B cell (primary cell): ENCODE results near the gene HHLA2. TPM values are rescaled to one million over a fixed set of nuclear protein-coding genes. Genes with fewer than 3 reads are reported as not detected.

Source experiments
- ATAC-seq: fragments of 200-7000 bp; cut with Tn5 transposase; one replicate; pipeline ENCODE4 v1.10.0; 2021; ENCODE audit warnings: low read depth, mild to moderate bottlenecking, moderate number of reproducible peaks, moderate library complexity
- CTCF ChIA-PET: fragments of 350-600 bp; sonication (Branson Sonifier 250); formaldehyde crosslinking; loops from one replicate; lab custom pipeline; 2021; ENCODE audit warnings: antibody characterized with exemption, inconsistent platforms; lab: Charles Lee
- POLR2A ChIA-PET: fragments of 350-600 bp; sonication (Branson Sonifier 250); formaldehyde crosslinking; loops from one replicate; lab custom pipeline; 2021; ENCODE audit warnings: antibody characterized with exemption; lab: Charles Lee
- DNase-seq: peaks from one replicate; pipeline ENCODE4 v3.0.0; 2013
- H2AFZ ChIP-seq: 2 replicates; pipeline ENCODE4 v1.6.1; 2012; ENCODE audit warnings: mild to moderate bottlenecking, low read depth, low read length; ENCODE audit not compliant: insufficient read depth, poor library complexity, severe bottlenecking
- H3K27ac ChIP-seq, 2 donors: 1 replicate in 1 of 2; 2 replicates in 1 of 2; pipeline ENCODE4 v1.5.1; 2012 to 2013; ENCODE audit warnings: low read length in 2 of 2, mild to moderate bottlenecking in 2 of 2, moderate library complexity in 1 of 2
- H3K27me3 ChIP-seq, 4 experiments: fragments of 200-600 bp in 1 of 4; sonication (generic) in 1 of 4; replicated peaks in 1 of 4; 1 replicate in 2 of 4; 2 replicates in 2 of 4; pipeline versions ENCODE4 v1.6.1 to v1.7.0; 2013 to 2016; ENCODE audit warnings: low read length in 3 of 4, mild to moderate bottlenecking in 2 of 4, mixed read lengths in 1 of 4, moderate library complexity in 1 of 4; ENCODE audit not compliant: insufficient read depth in 4 of 4, control insufficient read depth in 3 of 4; ENCODE audit errors: control extremely low read depth in 1 of 4
- H3K36me3 ChIP-seq, 2 experiments: replicated peaks in 1 of 2; 1 replicate in 1 of 2; 2 replicates in 1 of 2; pipeline versions ENCODE4 v1.6.1 to v1.7.1; 2013; ENCODE audit warnings: low read length in 1 of 2; ENCODE audit not compliant: insufficient read depth in 2 of 2, control insufficient read depth in 1 of 2; ENCODE audit errors: control extremely low read depth in 1 of 2, extremely low read depth in 1 of 2
- H3K4me1 ChIP-seq, 2 donors: fragments of 200-600 bp in 1 of 2; sonication (generic) in 1 of 2; 1 replicate in 1 of 2; 2 replicates in 1 of 2; pipeline versions ENCODE4 v1.5.1 to v1.6.1; 2013 to 2017; ENCODE audit warnings: low read length in 2 of 2; ENCODE audit not compliant: control insufficient read depth in 2 of 2, insufficient read depth in 2 of 2
- H3K4me2 ChIP-seq: replicated peaks from 2 replicates; pipeline ENCODE3; 2012; ENCODE audit warnings: mild to moderate bottlenecking, low read depth, low read length; ENCODE audit not compliant: poor library complexity, severe bottlenecking
- H3K4me3 ChIP-seq, 5 experiments: fragments of 200-600 bp in 1 of 5; sonication (generic) in 1 of 5; 1 replicate in 3 of 5; 2 replicates in 2 of 5; pipeline versions ENCODE4 v1.5.1 to v1.7.0; 2011 to 2016; ENCODE audit warnings: low read length in 4 of 5, mild to moderate bottlenecking in 4 of 5, low read depth in 2 of 5, control low read depth in 1 of 5, moderate library complexity in 1 of 5; ENCODE audit not compliant: insufficient read depth in 1 of 5; ENCODE audit errors: control extremely low read depth in 1 of 5, extremely low read depth in 1 of 5
- H3K79me2 ChIP-seq: fragments of 200-600 bp; sonication (generic); one replicate; pipeline ENCODE4 v1.6.0; 2016; ENCODE audit warnings: low read length; ENCODE audit not compliant: control insufficient read depth, insufficient read depth
- H3K9ac ChIP-seq: fragments of 200-600 bp; sonication (generic); 2 replicates; pipeline ENCODE4 v1.6.1; 2017; ENCODE audit warnings: mild to moderate bottlenecking, low read length, moderate library complexity
- H3K9me3 ChIP-seq, 3 donors: one replicate each; pipeline versions ENCODE4 v1.6.1 to v1.7.1; 2013; ENCODE audit warnings: low read length in 2 of 3; ENCODE audit not compliant: control insufficient read depth in 2 of 3, insufficient read depth in 1 of 3; ENCODE audit errors: control extremely low read depth in 1 of 3
- H4K20me1 ChIP-seq: 2 replicates; pipeline ENCODE4 v1.6.0; 2012; ENCODE audit warnings: mild to moderate bottlenecking, low read length; ENCODE audit not compliant: insufficient read depth, control insufficient read depth, poor library complexity, severe bottlenecking
- H3K27ac Mint-ChIP-seq: one replicate; pipeline ENCODE4 v1.8.0; 2021; ENCODE audit warnings: mixed read lengths
- H3K27me3 Mint-ChIP-seq: one replicate; pipeline ENCODE4 v1.8.0; 2021; ENCODE audit warnings: mixed read lengths
- H3K4me1 Mint-ChIP-seq: one replicate; pipeline ENCODE4 v1.8.0; 2021; ENCODE audit warnings: mixed read lengths
- H3K4me3 Mint-ChIP-seq: one replicate; pipeline ENCODE4 v1.8.0; 2021; ENCODE audit warnings: mixed read lengths
- H3K9me3 Mint-ChIP-seq: one replicate; pipeline ENCODE4 v1.8.0; 2022; ENCODE audit warnings: mixed read lengths; ENCODE audit not compliant: insufficient read depth
- CTCF ChIP-seq: fragments of 200-600 bp; IDR thresholded peaks from one replicate; pipeline ENCODE4 v1.8.0; 2022; ENCODE audit warnings: antibody characterized with exemption, mild to moderate bottlenecking
- EZH2 ChIP-seq: IDR thresholded peaks from 2 replicates; pipeline ENCODE4 v1.6.1; 2012; ENCODE audit warnings: borderline replicate concordance, low read depth, mild to moderate bottlenecking, moderate library complexity, low read length; ENCODE audit not compliant: insufficient read depth, poor library complexity, severe bottlenecking
- WGBS: methylation state at CpG from one replicate; pipeline ENCODE4 v1.1.5; 2013; ENCODE audit warnings: missing lambda C conversion rate; ENCODE audit not compliant: insufficient coverage; 5-methylcytosine and 5-hydroxymethylcytosine counted together
- intact Hi-C: fragments of 100-400 bp; cut with micrococcal nuclease; formaldehyde crosslinking; loops from one replicate; pipeline ENCODE4 v1.10.0; 2022
- polyA plus RNA-seq: library from polyadenylated mRNA; depleted of rRNA; stranded (reverse); fragments of >200 nt; gene quantifications from 2 replicates; pipeline ENCODE4 v1.2.3, GENCODE V29; 2012
- total RNA-seq, 2 donors: library from RNA; stranded (reverse); fragments of 120-200 nt in 1 of 2; gene quantifications; 1 replicate in 1 of 2; 2 replicates in 1 of 2; pipeline versions ENCODE4 v1.2.3 to v1.2.4, GENCODE V29; 2013 to 2022

HHLA2 gene
- total and polyA plus RNA-seq, 2 donors (not counting 1 experiment from before 2014, with no cell fraction given): 0.84 TPM

- H3K9ac ChIP-seq: no peak overlapping the region
- H3K79me2 ChIP-seq: no peaks in the 10 kb centered on the region
- Mint-ChIP-seq H3K9me3 (no peaks in the 10 kb centered on the region), H3K27me3 (peaks cover 5% of the 10 kb centered on the region), H3K27ac (no peak overlapping the region), H3K4me1 (peaks cover 3% of the 10 kb centered on the region), H3K4me3 (no peak overlapping the region)
- H3K9me3 ChIP-seq: no peaks in the 10 kb centered on the region
- no peak overlapping the region for H3K4me3 ChIP-seq
- no peaks in the 10 kb centered on the region for H3K36me3 ChIP-seq
- DNase-seq (no peak), ATAC-seq (no peak)
- TF ChIP-seq EZH2: no peak
- TF ChIP-seq CTCF: no peak
- CTCF ChIA-PET: no interaction called here
- H3K27me3 ChIP-seq: no peaks in the 10 kb centered on the region
- H3K27ac ChIP-seq: no peak overlapping the region
- POLR2A ChIA-PET: no interaction called here
- peaks cover 0 to 2% of the 10 kb centered on the region in 2 donors for H3K4me1 ChIP-seq
- H2AFZ ChIP-seq: no peak overlapping the region
- WGBS: 100% methylated on average over 3 of the region's 5 CpGs
- no peaks in the 10 kb centered on the region for H4K20me1 ChIP-seq
- H3K4me2 ChIP-seq: no peak overlapping the region
- intact Hi-C loops: no loop called here
These were observed 117.7 kb downstream of the HHLA2 start for GRCh38 chr3:108414007-108414406.

- H3K4me1 ChIP-seq: no peaks in the 10 kb centered on the region
- H3K27ac ChIP-seq: no peak overlapping the region
- Mint-ChIP-seq H3K4me3 (no peak overlapping the region), H3K27me3 (peaks cover 5% of the 10 kb centered on the region), H3K27ac (no peak overlapping the region), H3K4me1 (no peaks in the 10 kb centered on the region), H3K9me3 (no peaks in the 10 kb centered on the region)
- no peaks in the 10 kb centered on the region for H4K20me1 ChIP-seq
- H3K9me3 ChIP-seq: no peaks in the 10 kb centered on the region
- TF ChIP-seq CTCF (no peak), EZH2 (no peak)
- intact Hi-C loops: no loop called here
- DNase-seq: no peak
- CTCF ChIA-PET: no interaction called here
- H3K4me2 ChIP-seq: no peak overlapping the region
- H3K27me3 ChIP-seq: no peaks in the 10 kb centered on the region
- H3K36me3 ChIP-seq: no peaks in the 10 kb centered on the region
- no peak overlapping the region for H3K4me3 ChIP-seq
- no peak overlapping the region for H2AFZ ChIP-seq
- POLR2A ChIA-PET: no interaction called here
- no peak overlapping the region for H3K9ac ChIP-seq
- ATAC-seq: no peak
- H3K79me2 ChIP-seq: no peaks in the 10 kb centered on the region
- WGBS: no CpG with 5 or more reads among the region's 3 CpGs
These were observed 119.3 kb downstream of the HHLA2 start for GRCh38 chr3:108415661-108416060.
